Parathyroid adenoma (tissue), 2 donors: ENCODE data around the gene ATG101.

ENCODE experiments used
- H2AFZ ChIP-seq: fragments of 300-600 bp; sonication (generic); one replicate; pipeline ENCODE4 v1.7.0; 2017; ENCODE audit warnings: antibody characterized with exemption, mild to moderate bottlenecking
- H3K27ac ChIP-seq: fragments of 300-600 bp; sonication (generic); one replicate; pipeline ENCODE4 v1.7.0; 2017
- H3K27me3 ChIP-seq: fragments of 300-600 bp; sonication (generic); one replicate; pipeline ENCODE4 v1.7.0; 2017; ENCODE audit warnings: low read length; ENCODE audit not compliant: control insufficient read depth, insufficient read depth
- H3K36me3 ChIP-seq: fragments of 300-600 bp; sonication (generic); one replicate; pipeline ENCODE4 v1.7.0; 2017; ENCODE audit warnings: low read length; ENCODE audit not compliant: control insufficient read depth, insufficient read depth
- H3K4me1 ChIP-seq: fragments of 300-600 bp; sonication (generic); one replicate; pipeline ENCODE4 v1.7.0; 2017; ENCODE audit warnings: control low read depth
- H3K4me2 ChIP-seq: fragments of 300-600 bp; sonication (generic); one replicate; pipeline ENCODE4 v1.7.0; 2017; ENCODE audit warnings: low read length
- H3K4me3 ChIP-seq: fragments of 300-600 bp; sonication (generic); one replicate; pipeline ENCODE4 v1.7.0; 2017; ENCODE audit warnings: low read depth, low read length
- H3K79me2 ChIP-seq: fragments of 300-600 bp; sonication (generic); one replicate; pipeline ENCODE4 v1.7.0; 2017; ENCODE audit warnings: control low read depth
- H3K9ac ChIP-seq: fragments of 300-600 bp; sonication (generic); one replicate; pipeline ENCODE4 v1.7.0; 2017; ENCODE audit warnings: mild to moderate bottlenecking
- H3K9me3 ChIP-seq: fragments of 300-600 bp; sonication (generic); one replicate; pipeline ENCODE4 v1.7.0; 2017; ENCODE audit warnings: low read length; ENCODE audit not compliant: control insufficient read depth
- CTCF ChIP-seq: fragments of 300-600 bp; sonication (generic); IDR thresholded peaks from one replicate; pipeline ENCODE4 v1.7.0; 2017; ENCODE audit warnings: antibody characterized with exemption, mild to moderate bottlenecking
- donor health status: primary hyperparathyroidism.

ATG101 gene

GRCh38 chr12:52062167-52063081 lies 7.4 kb upstream of the ATG101 start:
- Histone ChIP-seq H3K36me3 (no peaks in the 10 kb centered on the region), H3K4me1 (no peaks in the 10 kb centered on the region), H3K27me3 (no peaks in the 10 kb centered on the region), H2AFZ (no peak overlapping the region), H3K27ac (no peak overlapping the region), H3K9ac (no peak overlapping the region), H3K9me3 (no peaks in the 10 kb centered on the region), H3K79me2 (no peaks in the 10 kb centered on the region), H3K4me3 (no peak overlapping the region), H3K4me2 (no peak overlapping the region)
- no peak for TF ChIP-seq CTCF

GRCh38 chr12:52063082-52063924 lies 6.5 kb upstream of the ATG101 start:
- Histone ChIP-seq H3K27me3 (no peaks in the 10 kb centered on the region), H2AFZ (no peak overlapping the region), H3K79me2 (no peaks in the 10 kb centered on the region), H3K27ac (no peak overlapping the region), H3K4me3 (no peak overlapping the region), H3K4me1 (no peaks in the 10 kb centered on the region), H3K9ac (no peak overlapping the region), H3K9me3 (no peaks in the 10 kb centered on the region), H3K36me3 (no peaks in the 10 kb centered on the region), H3K4me2 (no peak overlapping the region)
- no peak for TF ChIP-seq CTCF

- H3K4me1 ChIP-seq: peaks cover 1% of the 10 kb centered on the region
- H3K4me2 ChIP-seq: no peak overlapping the region
- H3K36me3 ChIP-seq: no peaks in the 10 kb centered on the region
- no peaks in the 10 kb centered on the region for H3K27me3 ChIP-seq
- no peak for TF ChIP-seq CTCF
- H3K27ac ChIP-seq: no peak overlapping the region
- H3K9ac ChIP-seq: no peak overlapping the region
- H3K79me2 ChIP-seq: peaks cover 1% of the 10 kb centered on the region
- no peaks in the 10 kb centered on the region for H3K9me3 ChIP-seq
- H3K4me3 ChIP-seq: no peak overlapping the region
- H2AFZ ChIP-seq: no peak overlapping the region
Measured at GRCh38 chr12:52063981-52064649, 5.7 kb upstream of the ATG101 start.

GRCh38 chr12:52066346-52067080 lies 3.3 kb upstream of the ATG101 start:
- no peak overlapping the region for H3K4me3 ChIP-seq
- peaks cover 13% of the 10 kb centered on the region for H3K79me2 ChIP-seq
- no peak for TF ChIP-seq CTCF
- no peak overlapping the region for H3K9ac ChIP-seq
- H3K4me1 ChIP-seq: peaks cover 7% of the 10 kb centered on the region
- no peak overlapping the region for H3K27ac ChIP-seq
- H3K4me2 ChIP-seq: no peak overlapping the region
- no peaks in the 10 kb centered on the region for H3K36me3 ChIP-seq
- H3K9me3 ChIP-seq: no peaks in the 10 kb centered on the region
- no peak overlapping the region for H2AFZ ChIP-seq
- no peaks in the 10 kb centered on the region for H3K27me3 ChIP-seq
